ENCODE data around the gene KANSL1.
"Not testable (repeated sequence)": the region's sequence is repeated elsewhere in the genome, so short reads cannot be mapped to it uniquely, and the experiment has no call there.

KANSL1 gene

GRCh38 chr17:46037722-46038255 is 155.4 kb downstream of the KANSL1 start:
- no peak for DNase-seq (ENCODE audit: low read depth)

GRCh38 chr17:46036491-46036890 is 156.7 kb downstream of the KANSL1 start:
- DNase-seq (ENCODE audit: low read depth): no peak

GRCh38 chr17:46035112-46035818 is 158.0 kb downstream of the KANSL1 start:
- DNase-seq (ENCODE audit: low read depth): no peak

- DNase-seq (ENCODE audit: low read depth): no peak
These were observed 159.8 kb downstream of the KANSL1 start for GRCh38 chr17:46033392-46033791.

GRCh38 chr17:46032909-46033308 is 160.3 kb downstream of the KANSL1 start:
- no peak for DNase-seq (ENCODE audit: low read depth)

- no peak for DNase-seq (ENCODE audit: low read depth)
These were observed 161.3 kb downstream of the KANSL1 start for GRCh38 chr17:46031920-46032319.

- DNase-seq (ENCODE audit: low read depth): no peak
These were observed 161.8 kb downstream of the KANSL1 start for GRCh38 chr17:46031440-46031839.

GRCh38 chr17:46030752-46031151 is 162.5 kb downstream of the KANSL1 start:
- DNase-seq (ENCODE audit: low read depth): no peak

GRCh38 chr17:46029627-46030026 is 163.6 kb downstream of the KANSL1 start:
- no peak for DNase-seq (ENCODE audit: low read depth)

GRCh38 chr17:46028981-46029565 is 164.2 kb downstream of the KANSL1 start:
- no peak for DNase-seq (ENCODE audit: low read depth)

- no peak for DNase-seq (ENCODE audit: low read depth)
These were observed 164.9 kb downstream of the KANSL1 start for GRCh38 chr17:46028374-46028773.

GRCh38 chr17:46027976-46028325 is 165.3 kb downstream of the KANSL1 start:
- DNase-seq (ENCODE audit: low read depth): no peak

- no peak for DNase-seq (ENCODE audit: low read depth)
These were observed 165.9 kb downstream of the KANSL1 start for GRCh38 chr17:46027048-46027975.

- no peak for DNase-seq (ENCODE audit: low read depth)
These were observed 166.8 kb downstream of the KANSL1 start for GRCh38 chr17:46026166-46027047.

- no peak for DNase-seq (ENCODE audit: low read depth)
These were observed 167.6 kb downstream of the KANSL1 start for GRCh38 chr17:46025510-46026165.

GRCh38 chr17:46025060-46025459 is 168.2 kb downstream of the KANSL1 start:
- no peak for DNase-seq (ENCODE audit: low read depth)

- DNase-seq (ENCODE audit: low read depth): no peak
These were observed 168.6 kb downstream of the KANSL1 start for GRCh38 chr17:46024590-46024989.

GRCh38 chr17:46023783-46024388 is 169.3 kb downstream of the KANSL1 start:
- DNase-seq (ENCODE audit: low read depth): no peak

GRCh38 chr17:46023366-46023765 is 169.9 kb downstream of the KANSL1 start:
- DNase-seq (ENCODE audit: low read depth): not testable (repeated sequence)

GRCh38 chr17:46020998-46021397 is 172.2 kb downstream of the KANSL1 start:
- DNase-seq (ENCODE audit: low read depth): no peak

Data from fibroblast of the conjunctiva (primary cell).